Prostate gland (tissue), 2 donors: ENCODE data around the gene GPR3.

Experiments
- CTCF ChIP-seq, 4 experiments: fragments of 200-600 bp in 2 of 4; fragments of 450-650 bp in 2 of 4; sonication (generic) in 2 of 4; IDR thresholded peaks; 1 replicate in 3 of 4; 2 replicates in 1 of 4; pipeline ENCODE4 v1.5.1; 2016 to 2019; ENCODE audit warnings: antibody characterized with exemption in 4 of 4, mild to moderate bottlenecking in 2 of 4, moderate library complexity in 2 of 4
- POLR2AphosphoS5 ChIP-seq: sonication (generic); formaldehyde crosslinking; IDR thresholded peaks from one replicate; pipeline ENCODE4 v1.6.1; 2017; ENCODE audit warnings: antibody characterized with exemption

GRCh38 chr1:27374362-27375086 lies 17.9 kb upstream of the GPR3 start, which contains the start of gene FCN3:
- TF ChIP-seq CTCF (IDR thresholded peaks at IDR 0.05) = no peak
- no peak for TF ChIP-seq POLR2AphosphoS5
